Left ventricle myocardium superior (tissue), 1 donor: ENCODE data around the gene BTAF1. TPM values are rescaled to one million over a fixed set of nuclear protein-coding genes. Genes with fewer than 3 reads are reported as not detected.
A peak's percentile ranks its signal among the peaks of the same experiment; 100 is the strongest.

Experiments used
- ATAC-seq: fragments of 200-7000 bp; cut with Tn5 transposase; one replicate; pipeline ENCODE4 v1.9.1; 2020; ENCODE audit warnings: mild to moderate bottlenecking, moderate library complexity
- DNase-seq: peaks from one replicate; pipeline ENCODE4 v3.0.0-alpha.2; 2020
- intact Hi-C: fragments of 100-400 bp; cut with micrococcal nuclease; formaldehyde crosslinking; loops from one replicate; pipeline ENCODE4 v1.11.0; 2022
- total RNA-seq: library from RNA; stranded (reverse); fragmentation: NEBNext Ultra II Directional; extraction: Animal tissue kit (Norgen Biotek cat#: 25700); gene quantifications from one replicate; pipeline ENCODE4 v1.2.1, GENCODE V29; 2021
- donor health status: DM: no; HTN: yes; CAD: no; lungs with severe emphysema.

The BTAF1 gene
- total RNA-seq, 1 donor from 2014 or later = 13.1 TPM

DNA sequence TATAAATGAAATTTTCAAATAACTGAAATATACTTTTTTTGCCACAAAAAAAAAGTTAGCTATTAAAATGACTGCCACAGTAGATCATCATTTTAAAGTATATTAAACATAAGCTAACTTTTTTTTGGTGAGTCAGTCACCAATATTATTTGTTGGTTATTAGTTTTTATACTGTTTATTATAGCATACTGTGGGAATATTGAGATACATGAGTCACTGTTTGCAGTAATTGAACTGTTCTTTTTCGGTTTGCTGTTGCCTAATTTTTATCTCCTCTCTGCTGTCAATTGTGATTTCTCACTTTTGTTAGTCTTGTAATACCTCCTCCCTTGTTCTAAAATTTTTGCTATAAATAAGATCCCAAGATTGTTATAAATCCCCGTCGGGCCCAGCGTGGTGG, 45.7 kb downstream of the BTAF1 start:
- intact Hi-C loops = no loop called here
- DNase-seq (no peak), ATAC-seq (no peak)

DNA sequence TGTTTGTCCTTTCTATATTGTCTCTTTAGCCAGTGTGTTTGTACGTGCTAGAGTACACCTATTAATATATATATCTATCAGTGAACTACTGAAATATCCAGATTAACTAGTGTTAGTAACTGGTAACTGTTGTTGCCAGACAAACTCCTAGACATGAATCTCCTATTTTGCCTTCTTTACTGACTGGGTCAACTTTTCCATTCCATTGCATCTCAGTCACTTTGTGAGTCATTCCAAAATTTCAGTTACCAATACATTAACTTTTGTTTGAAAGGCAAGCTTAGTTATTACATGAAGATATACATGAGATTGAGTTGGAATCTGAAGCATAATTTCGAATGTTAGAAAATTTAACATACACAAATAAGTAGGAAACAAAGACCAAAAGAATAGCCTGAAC, 51.4 kb downstream of the BTAF1 start:
- intact Hi-C loops = no loop called here
- ATAC-seq = no peak
- no peak for DNase-seq

DNA sequence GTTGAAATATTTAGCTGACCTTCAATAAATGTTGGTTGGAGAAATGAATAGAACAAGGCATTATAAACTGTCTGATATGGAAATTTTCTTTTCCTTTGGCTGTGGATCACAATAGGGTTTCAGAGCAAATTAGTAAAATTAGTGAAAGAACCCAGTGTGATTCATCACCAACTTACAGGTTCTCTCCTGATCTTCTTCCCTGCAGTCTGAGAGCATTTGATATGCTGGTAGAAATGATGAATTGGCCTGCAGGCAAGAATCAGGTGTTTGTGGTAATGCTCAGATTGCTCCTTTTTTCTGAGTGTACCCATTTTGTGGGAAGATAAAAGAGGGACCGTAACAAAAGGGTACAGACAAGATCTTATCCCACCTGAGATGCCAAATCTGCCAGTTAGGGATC, 51.9 kb downstream of the BTAF1 start:
- DNase-seq (no peak), ATAC-seq (no peak)
- intact Hi-C loops = no loop called here

DNA sequence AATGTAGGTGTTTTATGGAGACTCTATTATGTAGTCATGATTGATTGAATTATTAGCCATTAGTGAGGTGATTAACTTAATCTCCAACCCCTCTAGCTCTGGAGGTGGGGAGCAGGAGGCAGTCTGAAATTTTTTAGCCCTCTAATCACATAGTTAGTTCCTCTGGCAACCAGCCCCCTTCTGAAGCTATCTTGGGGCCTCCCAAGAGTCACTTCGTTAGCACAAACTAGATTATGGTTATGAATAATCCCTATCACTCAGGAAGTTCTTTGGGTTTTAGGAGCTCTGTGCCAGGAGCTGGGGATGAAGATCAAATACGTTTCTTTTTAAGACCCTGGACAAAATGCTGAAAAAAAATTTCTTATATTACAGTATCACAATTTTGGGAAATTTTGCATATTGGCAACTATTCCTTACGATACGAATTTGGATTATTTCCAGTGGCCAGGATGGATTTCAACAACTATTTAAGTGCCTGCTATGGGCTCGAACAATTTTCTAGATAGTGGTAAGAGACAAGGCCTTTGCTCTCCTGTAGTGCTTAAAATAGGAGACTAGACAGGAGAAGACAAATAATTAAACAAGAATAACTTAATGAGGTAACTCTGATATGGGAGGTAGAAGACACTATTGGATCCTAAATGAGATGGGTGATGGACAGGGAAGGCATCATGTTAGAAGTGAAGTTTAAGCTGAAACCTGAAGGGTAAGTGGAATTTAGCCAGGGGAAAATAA, 52.9 kb downstream of the BTAF1 start:
- intact Hi-C loops = no loop called here
- ATAC-seq = peak; percentile 65
- no peak for DNase-seq

DNA sequence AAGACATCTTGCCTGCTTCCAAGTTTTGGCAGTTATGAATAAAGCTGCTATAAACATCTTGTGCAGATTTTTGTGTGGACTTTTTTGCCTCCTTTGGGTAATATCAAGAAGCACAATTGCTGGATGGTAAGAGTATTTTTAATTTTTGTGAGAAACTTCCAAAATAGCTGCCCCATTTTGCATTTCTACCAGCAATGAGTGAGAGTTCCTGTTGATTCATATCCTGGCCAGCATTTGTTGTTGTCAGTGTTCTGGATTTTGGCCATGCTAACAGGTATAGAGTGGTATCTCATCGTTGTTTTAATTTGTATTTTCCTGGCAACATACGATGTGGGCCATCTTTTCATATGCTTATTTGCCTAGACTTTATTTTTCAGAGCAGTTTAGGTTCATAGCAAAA, 53.9 kb downstream of the BTAF1 start:
- ATAC-seq (no peak), DNase-seq (no peak)
- intact Hi-C loops = no loop called here

DNA sequence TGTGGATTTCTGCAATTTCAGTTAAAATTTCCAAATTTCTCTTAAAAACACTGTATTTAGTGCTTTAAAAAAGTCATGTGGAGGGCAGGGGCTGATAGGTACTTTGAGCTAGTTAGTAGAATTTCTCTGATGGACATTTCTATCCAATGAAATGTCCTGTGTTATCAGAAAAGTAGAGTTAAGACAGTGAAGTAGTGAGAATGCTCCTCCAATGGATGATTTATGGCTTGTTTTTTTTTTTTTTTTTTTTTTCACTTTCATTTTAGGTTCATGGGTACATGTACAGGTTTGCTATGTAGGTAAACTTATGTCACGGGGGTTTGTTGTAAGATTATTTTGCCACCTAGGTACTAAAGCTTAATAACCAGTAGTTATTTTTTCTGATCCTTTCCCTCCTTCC, 55.0 kb downstream of the BTAF1 start:
- intact Hi-C loops = no loop called here
- no peak for ATAC-seq

DNA sequence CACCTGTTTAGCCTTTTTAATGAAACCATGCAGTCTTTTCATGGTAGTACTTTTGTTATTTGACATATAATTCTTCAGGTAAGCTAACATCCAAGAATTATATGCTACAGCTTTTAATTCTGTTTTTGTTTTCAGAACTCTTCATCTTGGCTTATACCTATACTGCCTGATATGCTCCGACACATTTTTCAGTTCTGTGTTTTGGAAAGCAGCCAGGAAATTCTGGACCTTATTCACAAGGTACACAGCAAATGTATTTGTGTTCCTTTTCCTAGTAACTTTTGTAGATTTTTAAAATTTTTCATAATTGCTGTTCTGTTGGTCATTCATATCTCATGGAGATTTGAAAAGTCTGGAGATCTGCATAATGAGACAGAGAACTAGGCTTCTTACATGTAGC, 56.7 kb downstream of the BTAF1 start:
- ATAC-seq (no peak), DNase-seq (no peak)
- intact Hi-C loops = no loop called here

More for the DNA sequence above, 55.0 kb downstream of the BTAF1 start:
- DNase-seq = no peak

DNA sequence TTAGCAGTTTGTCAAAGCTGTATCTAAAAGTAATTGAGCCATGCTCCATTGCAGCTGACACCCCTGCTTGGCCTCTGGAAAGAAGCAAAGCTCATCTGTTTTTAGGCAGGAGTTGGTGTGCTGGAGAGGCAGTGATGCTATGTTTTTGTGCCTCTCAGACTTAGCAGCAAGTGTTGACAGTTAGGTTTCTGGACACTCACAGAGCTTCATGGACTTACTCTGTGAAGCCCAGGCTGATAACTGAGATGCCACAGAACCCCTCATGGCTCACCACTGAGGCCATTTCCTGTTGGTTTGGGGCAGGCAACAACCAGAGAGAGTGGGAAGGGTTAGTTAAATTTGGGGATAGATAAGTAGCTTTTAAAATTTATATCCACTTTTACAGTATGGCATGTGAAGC, 59.8 kb downstream of the BTAF1 start:
- ATAC-seq (peak; percentile 91), DNase-seq (no peak)
- intact Hi-C loops = no loop called here

DNA sequence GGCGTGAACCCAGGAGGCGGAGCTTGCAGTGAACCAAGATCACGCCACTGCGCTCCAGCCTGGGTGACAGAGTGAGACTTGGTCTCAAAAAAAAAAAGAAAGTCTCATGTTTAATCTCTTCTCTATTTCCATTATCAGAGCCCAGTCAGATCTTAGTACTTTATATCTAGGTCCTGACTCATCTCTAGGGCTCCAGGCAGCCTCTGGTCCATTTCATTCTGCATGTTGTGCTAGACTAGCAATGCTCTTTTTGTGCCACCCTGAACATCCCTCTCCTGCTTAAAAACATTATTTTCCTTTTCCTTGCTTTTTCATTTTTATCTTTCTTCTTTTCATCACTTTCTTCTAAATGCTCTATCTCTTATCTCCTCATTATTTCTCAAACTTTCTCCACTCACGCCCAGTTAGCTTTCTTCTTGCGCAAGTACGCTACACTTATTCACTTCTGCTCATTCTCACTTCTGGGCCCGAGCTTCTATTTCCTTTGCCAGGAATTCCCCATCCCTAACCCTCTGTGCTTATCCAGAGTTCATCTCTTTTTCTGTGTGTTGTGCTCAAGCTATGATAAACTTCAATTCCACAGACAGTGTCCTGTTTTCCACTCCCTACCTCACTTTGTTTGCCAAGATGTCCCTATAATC, 63.9 kb downstream of the BTAF1 start:
- ATAC-seq (no peak), DNase-seq (no peak)
- intact Hi-C loops = no loop called here

DNA sequence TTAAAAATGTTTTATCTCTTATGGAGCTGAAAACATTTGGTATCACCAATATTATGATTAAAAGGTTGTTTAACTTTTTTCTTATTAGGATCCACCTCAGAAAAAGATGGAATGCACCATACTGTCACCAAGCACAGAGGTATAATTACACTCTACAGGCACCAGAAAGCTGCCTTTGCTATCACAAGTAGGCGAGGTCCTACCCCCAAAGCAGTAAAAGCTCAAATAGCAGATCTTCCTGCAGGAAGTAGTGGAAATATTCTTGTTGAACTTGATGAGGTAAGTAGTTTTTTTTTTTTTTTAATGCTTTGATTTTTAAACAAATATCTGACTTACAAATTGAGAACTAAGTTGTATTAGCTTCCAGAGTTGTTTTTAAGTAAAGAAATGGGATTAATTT, 68.5 kb downstream of the BTAF1 start:
- DNase-seq = no peak
- intact Hi-C loops = no loop called here
- ATAC-seq = no peak

DNA sequence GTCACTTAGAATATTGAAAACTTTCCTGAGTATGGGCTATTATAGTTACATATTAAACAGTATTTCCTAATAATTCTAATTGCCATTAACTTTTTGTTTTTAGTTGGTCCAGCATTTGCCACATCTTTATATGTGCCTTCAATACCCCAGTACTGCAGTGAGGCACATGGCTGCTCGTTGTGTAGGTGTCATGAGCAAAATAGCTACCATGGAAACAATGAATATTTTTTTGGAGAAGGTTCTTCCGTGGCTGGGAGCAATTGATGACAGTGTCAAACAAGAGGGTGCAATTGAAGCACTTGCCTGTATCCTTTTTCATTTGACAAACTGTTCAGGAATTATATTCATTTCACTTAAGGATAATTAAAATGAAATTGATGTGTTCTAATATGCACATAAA, 72.7 kb downstream of the BTAF1 start:
- intact Hi-C loops = no loop called here
- ATAC-seq = no peak
- DNase-seq = no peak

DNA sequence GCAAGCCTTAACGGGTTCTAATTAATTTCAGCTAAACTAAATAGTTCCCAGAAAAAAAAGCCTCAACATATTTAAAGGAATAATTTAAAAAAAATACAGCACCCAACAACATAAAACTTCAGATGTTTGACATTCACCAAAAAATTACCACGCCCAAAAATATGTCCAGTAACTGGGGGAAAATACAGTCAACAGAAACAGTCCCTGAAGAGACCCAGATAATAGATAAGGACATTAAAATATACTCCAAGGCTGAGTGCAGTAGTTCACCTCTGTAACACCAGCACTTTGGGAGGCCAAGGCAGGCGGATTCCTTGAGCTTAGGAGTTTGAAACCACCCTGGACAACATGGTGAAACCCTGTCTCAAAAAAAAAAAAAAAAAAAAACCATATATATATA, 78.0 kb downstream of the BTAF1 start:
- ATAC-seq = no peak
- no peak for DNase-seq
- intact Hi-C loops = no loop called here

DNA sequence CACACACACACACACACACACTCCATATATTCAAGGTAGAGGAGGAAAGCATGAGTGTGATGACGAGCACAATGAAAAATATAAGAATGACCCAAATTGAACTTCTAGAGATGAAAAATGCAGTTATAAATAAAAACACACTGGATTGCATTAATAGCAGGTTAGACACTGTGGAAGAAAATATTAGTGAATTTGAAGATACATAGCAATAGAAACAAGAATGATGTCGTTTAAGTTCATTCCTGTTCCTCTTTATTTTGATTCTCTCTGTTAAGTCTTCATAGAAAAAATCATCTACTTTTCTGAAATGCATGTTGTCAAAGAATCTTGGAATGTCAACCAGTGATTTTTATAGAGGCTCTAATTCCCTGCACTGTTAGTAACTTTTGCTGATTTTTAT, 78.4 kb downstream of the BTAF1 start:
- ATAC-seq (no peak), DNase-seq (no peak)
- intact Hi-C loops = no loop called here

DNA sequence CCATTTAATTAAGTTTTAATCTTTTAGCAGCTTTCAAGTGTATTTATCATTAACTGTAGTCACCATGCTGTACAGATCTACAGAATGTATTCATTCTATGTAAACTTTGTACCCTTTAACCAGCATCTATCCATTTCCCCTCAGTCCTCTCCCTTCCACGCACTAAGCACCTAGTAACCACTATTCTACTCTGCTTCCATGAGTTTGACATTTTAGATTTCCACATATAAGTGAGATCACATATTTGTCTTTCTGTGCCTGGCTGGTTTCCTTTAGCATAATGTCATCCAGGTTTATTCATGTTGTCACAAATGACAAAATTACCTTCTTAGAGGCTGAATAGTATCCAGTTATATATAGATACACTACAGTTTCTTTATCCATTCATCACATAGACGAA, 79.7 kb downstream of the BTAF1 start:
- intact Hi-C loops = no loop called here
- ATAC-seq (no peak), DNase-seq (no peak)

DNA sequence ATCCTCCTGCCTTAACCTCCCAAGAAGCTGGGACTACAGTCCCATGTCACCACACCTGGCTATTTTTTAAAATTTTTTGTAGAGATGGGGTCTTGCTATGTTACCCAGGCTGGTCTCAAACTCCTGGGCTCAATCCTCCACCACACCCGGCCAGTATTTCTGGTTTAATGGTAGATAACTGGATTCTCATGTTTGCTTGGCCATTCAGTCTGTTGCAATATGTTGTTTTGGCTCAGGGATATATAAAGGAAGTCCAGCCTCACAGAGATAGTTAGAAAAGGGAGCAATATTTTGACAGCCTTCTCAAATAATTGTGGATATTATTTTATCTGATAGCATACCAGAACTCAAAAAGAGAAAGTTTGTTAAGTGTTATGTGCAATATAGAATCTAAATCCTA, 82.4 kb downstream of the BTAF1 start:
- intact Hi-C loops = no loop called here
- ATAC-seq (no peak), DNase-seq (no peak)

DNA sequence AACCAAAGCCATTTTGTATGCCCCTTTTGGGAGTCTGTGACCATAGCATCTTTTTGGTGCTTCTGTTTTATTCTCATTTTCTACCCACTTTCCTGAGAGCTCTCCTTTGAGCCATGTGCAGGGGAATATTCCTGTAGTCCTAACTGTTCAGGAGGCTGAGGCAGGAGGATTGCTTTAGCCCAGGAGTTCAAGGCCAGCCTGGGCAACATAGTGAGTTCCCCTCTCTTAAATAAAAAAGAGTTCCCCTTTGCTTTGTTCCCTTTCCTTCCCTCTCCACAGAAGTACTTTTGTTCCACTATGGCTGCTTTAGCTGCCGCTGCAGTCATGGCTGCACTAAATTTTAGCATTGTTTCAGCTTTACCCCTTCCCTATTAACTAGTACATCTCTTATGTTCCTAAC, 85.9 kb downstream of the BTAF1 start:
- ATAC-seq (no peak), DNase-seq (no peak)
- intact Hi-C loops = no loop called here

DNA sequence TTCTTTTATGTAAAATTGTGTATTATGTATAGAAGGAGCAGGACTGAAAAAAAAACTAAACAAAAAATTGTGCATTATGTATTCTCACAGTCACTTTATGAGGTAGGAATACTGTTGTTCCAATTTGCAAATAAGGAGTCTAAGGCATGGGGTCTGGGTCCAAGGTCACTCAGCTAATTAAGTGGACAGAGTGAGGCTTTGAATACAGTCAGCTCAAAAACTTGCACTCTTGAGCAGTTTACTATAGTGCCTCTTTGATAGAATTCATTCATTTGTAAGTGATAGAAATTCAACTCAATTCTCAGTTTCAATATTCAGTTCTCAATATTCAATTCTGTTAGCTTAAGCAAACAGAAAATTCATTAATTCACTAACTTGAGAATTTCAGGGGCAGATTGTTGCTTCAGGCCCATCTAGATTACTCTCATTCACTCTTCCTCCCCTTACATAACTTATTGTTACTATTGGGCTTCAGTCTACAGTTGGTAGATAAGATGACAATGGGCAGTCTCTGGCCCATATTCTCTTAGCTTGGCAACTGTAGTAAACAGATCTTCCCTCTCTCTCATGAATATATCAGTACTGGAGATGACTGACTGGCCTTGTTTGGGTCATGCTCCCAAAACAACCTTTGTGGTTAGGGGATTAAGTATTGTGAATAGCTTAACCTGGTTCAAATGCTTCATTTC, 86.6 kb downstream of the BTAF1 start:
- DNase-seq = no peak
- intact Hi-C loops = no loop called here
- no peak for ATAC-seq

DNA sequence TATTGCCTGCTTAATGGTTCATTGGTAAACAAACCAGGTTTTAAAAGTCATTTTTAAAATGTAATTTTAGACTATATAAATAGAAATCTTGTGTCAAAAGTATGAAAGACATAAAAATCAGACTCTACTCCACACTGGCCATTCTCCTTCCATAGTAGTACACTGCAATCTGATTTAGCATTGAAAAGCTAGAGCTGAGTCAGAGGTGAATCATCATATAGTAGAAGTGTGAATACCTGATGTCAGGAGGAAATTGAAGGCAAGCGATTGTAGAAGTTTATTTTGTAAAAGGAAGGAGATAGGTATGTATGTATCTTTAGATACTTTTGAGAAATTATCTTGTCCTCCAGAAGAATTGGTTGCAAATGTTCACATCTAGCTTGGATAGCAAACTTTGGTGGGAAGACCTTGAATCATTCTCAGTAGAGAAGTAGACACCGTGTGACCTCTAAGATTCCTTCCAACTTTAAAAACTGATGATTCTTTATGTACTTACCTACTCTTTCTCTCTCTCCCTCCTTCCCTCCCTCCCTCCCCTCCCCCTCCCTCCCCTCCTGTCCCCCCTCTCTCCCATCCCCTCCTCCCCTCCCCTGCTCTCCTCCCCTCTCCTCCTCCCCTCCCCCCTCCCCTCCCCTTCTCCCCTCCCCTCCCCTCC, 88.1 kb downstream of the BTAF1 start:
- intact Hi-C loops = no loop called here
- ATAC-seq = no peak

DNA sequence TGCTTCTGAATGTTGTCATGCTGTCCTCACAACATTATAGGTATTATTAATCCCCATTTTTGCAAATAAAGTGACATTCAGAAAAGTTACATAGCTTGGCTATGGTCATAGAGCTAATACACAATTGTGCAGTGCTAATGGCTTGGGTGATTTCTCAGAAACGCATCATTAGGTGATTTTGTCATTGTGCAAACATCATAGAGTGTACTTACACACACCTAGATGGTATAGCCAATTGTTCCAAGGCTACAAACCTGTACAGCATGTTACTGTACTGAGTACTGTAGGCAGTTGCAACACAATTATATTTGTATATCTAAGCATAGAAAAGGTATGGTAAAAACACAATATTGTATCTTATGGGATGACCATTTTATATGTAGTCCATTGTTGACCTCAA, 91.0 kb downstream of the BTAF1 start:
- DNase-seq (no peak), ATAC-seq (no peak)
- intact Hi-C loops = no loop called here

More for the DNA sequence above, 88.1 kb downstream of the BTAF1 start:
- no peak for DNase-seq

DNA sequence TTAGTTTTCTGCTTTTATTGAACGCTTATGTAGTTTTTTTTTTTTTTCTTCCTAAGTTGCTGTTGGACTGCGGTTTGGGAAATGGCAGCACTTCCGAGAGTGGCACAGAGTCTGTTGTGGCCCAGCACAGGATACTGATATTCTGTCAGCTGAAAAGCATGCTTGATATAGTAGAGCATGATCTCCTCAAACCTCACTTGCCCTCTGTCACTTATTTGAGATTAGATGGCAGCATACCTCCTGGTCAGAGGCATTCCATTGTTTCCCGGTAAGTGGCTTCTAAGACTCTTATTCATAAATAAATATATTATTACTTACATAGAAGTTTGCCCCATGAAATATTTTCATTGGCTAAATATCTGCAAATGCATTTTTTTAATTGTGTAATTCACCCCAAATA, 101.1 kb downstream of the BTAF1 start:
- intact Hi-C loops = no loop called here
- ATAC-seq (peak; percentile 79), DNase-seq (no peak)
